ENCODE data around the gene DAAM2. TPM values are rescaled to one million over a fixed set of nuclear protein-coding genes. Genes with fewer than 3 reads are reported as not detected.

The DAAM2 gene
- total and polyA plus RNA-seq, 12 donors = 6.0 to 25.9 (median 12.2) TPM

GRCh38 chr6:39953076-39953618, 161.0 kb downstream of the DAAM2 start:
- Histone ChIP-seq H3K36me3 (no peaks in the 10 kb centered on the region), H3K9me3 (peaks cover 0 to 4% (median 0%) of the 10 kb centered on the region in 11 donors), H3K27me3 (no peaks in the 10 kb centered on the region), H3K4me1 (peaks cover 0 to 20% (median 11%) of the 10 kb centered on the region in 9 donors), H3K27ac (peak overlapping the region in 1 of 10 donors; percentile 26), H3K4me3 (no peak overlapping the region)
- ATAC-seq = peak in 2 of 8 donors; percentile 43 to 59
- 60 to 62% methylated on average over 2 of the region's 2 CpGs for WGBS, 2 donors
- TF ChIP-seq CTCF (IDR thresholded peaks at IDR 0.05) = no peak
- DNase-seq = no peak
- intact Hi-C loops (cut with DNase I) = no loop called here

Other genes with a start within 250 kb of the DAAM2 start
- gene KIF6, start 67.0 kb upstream of the DAAM2 start, total RNA-seq = 1 to 10 TPM in 1 of 10 donors, under 1 TPM in 8, not detected in 1; 0.28 to 1.6 (median 0.45) TPM
- under 1 TPM in 1 of 2 donors, not detected in 1; 0.01 TPM for gene KIF6, start 67.0 kb upstream of the DAAM2 start, polyA plus RNA-seq
- gene MOCS1, start 142.1 kb downstream of the DAAM2 start, total RNA-seq = 10 to 100 TPM; 15.9 to 40.0 (median 20.9) TPM
- 10 to 100 TPM; 17.4 to 22.8 TPM for gene MOCS1, start 142.1 kb downstream of the DAAM2 start, polyA plus RNA-seq